Activated CD8-positive, alpha-beta T cell treated with anti-CD3 and anti-CD28 coated beads for 36 hours (primary cell): ENCODE data around the gene PCGF2. TPM values are rescaled to one million over a fixed set of nuclear protein-coding genes. Genes with fewer than 3 reads are reported as not detected.

ENCODE experiments used
- ATAC-seq: fragments of 200-7000 bp; cut with Tn5 transposase; one replicate; pipeline ENCODE4 v1.10.0; 2021; ENCODE audit warnings: mild to moderate bottlenecking, moderate library complexity
- CTCF ChIA-PET: fragments of 350-600 bp; sonication (Branson Sonifier 250); formaldehyde crosslinking; loops from one replicate; lab custom pipeline; 2021; ENCODE audit warnings: antibody characterized with exemption; lab: Charles Lee
- POLR2A ChIA-PET: fragments of 350-600 bp; sonication (Branson Sonifier 250); formaldehyde crosslinking; loops from one replicate; lab custom pipeline; 2021; ENCODE audit warnings: antibody characterized with exemption; lab: Charles Lee
- DNase-seq: peaks from one replicate; pipeline ENCODE4 v3.0.0-alpha.2; 2020
- H3K27ac Mint-ChIP-seq: one replicate; pipeline ENCODE4 v1.8.0; 2021; ENCODE audit warnings: mild to moderate bottlenecking, mixed read lengths
- H3K27me3 Mint-ChIP-seq: one replicate; pipeline ENCODE4 v1.8.0; 2021; ENCODE audit warnings: mixed read lengths
- H3K36me3 Mint-ChIP-seq: one replicate; pipeline ENCODE4 v1.8.0; 2021; ENCODE audit warnings: low read depth, mixed read lengths
- H3K4me1 Mint-ChIP-seq: one replicate; pipeline ENCODE4 v1.8.0; 2021; ENCODE audit warnings: low read depth, mixed read lengths
- H3K4me3 Mint-ChIP-seq: one replicate; pipeline ENCODE4 v1.8.0; 2021; ENCODE audit warnings: mild to moderate bottlenecking, moderate library complexity, mixed read lengths
- H3K9me3 Mint-ChIP-seq: one replicate; pipeline ENCODE4 v1.8.0; 2021; ENCODE audit warnings: mixed read lengths
- intact Hi-C: fragments of 100-400 bp; cut with micrococcal nuclease; formaldehyde crosslinking; loops from one replicate; pipeline ENCODE4 v1.10.0; 2022
- total RNA-seq, 2 experiments: library from RNA; stranded (reverse); gene quantifications; one replicate each; pipeline ENCODE4 v1.2.3, GENCODE V29; 2021
- TF ChIP-seq, protein P1 (sequence below): fragments of 200-600 bp; IDR thresholded peaks from one replicate; pipeline ENCODE4 v1.8.0; 2022; ENCODE audit warnings: antibody characterized with exemption, mild to moderate bottlenecking

PCGF2 gene
- total RNA-seq, 2 experiments from 2014 or later, result 0.50 to 1.2 TPM

DNA sequence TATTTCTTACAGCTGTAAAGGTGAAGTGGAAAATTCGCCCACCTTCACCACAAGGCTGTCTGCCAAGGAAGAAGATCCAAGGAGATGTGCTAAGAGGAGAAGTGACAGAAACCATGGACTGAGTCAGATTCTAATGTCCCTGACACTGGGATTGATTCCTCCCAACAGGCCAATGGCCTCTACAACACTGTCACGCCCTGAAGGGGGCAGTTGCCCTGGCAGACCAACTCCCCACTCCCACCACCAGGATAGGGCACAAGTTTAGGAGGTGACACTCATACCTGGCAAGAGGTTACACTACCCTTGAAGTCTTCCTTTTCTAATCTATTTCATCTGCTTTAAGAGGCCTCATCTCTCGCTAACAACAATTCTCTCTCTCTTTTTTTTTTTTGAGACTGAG, 35.1 kb upstream of the PCGF2 start:
- ChIA-PET CTCF (interaction anchor here (0.7 kb wide), 1 partner anchor 8 kb away, joined by 3 read pairs; no protein-coding TSS in a partner anchor), POLR2A (no interaction called here)
- no peak overlapping the region for H3K27ac Mint-ChIP-seq
- no peak overlapping the region for H3K4me3 Mint-ChIP-seq
- DNase-seq (no peak), ATAC-seq (no peak)
- intact Hi-C loops, result no loop called here
- no peaks in the 10 kb centered on the region for H3K27me3 Mint-ChIP-seq
- peaks cover 25% of the 10 kb centered on the region for H3K36me3 Mint-ChIP-seq
- TF ChIP-seq, protein P1, sequence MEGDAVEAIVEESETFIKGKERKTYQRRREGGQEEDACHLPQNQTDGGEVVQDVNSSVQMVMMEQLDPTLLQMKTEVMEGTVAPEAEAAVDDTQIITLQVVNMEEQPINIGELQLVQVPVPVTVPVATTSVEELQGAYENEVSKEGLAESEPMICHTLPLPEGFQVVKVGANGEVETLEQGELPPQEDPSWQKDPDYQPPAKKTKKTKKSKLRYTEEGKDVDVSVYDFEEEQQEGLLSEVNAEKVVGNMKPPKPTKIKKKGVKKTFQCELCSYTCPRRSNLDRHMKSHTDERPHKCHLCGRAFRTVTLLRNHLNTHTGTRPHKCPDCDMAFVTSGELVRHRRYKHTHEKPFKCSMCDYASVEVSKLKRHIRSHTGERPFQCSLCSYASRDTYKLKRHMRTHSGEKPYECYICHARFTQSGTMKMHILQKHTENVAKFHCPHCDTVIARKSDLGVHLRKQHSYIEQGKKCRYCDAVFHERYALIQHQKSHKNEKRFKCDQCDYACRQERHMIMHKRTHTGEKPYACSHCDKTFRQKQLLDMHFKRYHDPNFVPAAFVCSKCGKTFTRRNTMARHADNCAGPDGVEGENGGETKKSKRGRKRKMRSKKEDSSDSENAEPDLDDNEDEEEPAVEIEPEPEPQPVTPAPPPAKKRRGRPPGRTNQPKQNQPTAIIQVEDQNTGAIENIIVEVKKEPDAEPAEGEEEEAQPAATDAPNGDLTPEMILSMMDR, result no peak
- H3K9me3 Mint-ChIP-seq, result no peaks in the 10 kb centered on the region
- no peaks in the 10 kb centered on the region for H3K4me1 Mint-ChIP-seq

DNA sequence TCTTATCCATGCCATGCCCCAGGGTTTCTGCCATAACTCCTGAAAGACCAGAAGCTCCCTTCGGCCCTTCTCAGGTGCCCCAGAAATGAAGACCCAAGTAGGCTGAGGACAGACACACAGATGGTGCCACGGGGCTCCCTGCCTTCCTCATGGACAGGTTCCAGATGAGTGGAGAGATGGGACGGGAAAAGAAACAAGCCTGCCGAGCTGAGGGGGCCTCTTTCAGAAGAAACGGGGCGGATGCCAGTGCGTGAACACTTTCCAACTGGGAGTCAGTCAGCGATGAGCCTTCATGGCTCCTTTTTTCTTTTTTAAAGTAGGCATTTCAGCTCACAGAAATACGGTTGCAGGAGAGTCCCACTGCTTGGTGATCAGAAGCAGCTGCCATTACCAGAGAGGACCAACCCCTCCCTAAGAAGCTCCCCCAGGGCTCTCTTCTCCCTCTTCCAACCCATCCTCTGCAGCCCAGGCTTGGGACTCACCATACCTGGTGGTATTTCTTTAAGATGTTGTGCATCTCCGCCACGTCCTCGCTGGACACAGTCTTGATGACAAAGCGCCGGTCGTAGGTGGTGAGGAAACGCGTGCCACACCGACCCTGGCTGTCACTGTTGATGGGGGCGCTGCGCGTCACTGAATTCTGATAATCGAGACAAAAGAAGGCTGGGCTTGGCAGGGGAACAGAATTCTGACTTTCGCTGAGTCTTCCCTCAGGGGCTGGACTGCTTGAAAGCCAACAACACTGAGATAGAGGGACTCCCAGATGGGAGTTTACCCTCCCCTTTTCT, 32.0 kb upstream of the PCGF2 start:
- Mint-ChIP-seq H3K27me3 (no peaks in the 10 kb centered on the region), H3K4me3 (no peak overlapping the region), H3K9me3 (no peaks in the 10 kb centered on the region), H3K4me1 (no peaks in the 10 kb centered on the region), H3K27ac (no peak overlapping the region), H3K36me3 (peaks cover 28% of the 10 kb centered on the region)
- ChIA-PET CTCF (no interaction called here), POLR2A (interaction anchor here (0.9 to 1.6 kb wide), 3 partner anchors 8 to 18 kb away, joined by 3 to 5 read pairs (median 5); no protein-coding TSS in a partner anchor)
- intact Hi-C loops, result no loop called here
- TF ChIP-seq, protein P1, result no peak
- DNase-seq, result no peak
- ATAC-seq, result no peak

DNA sequence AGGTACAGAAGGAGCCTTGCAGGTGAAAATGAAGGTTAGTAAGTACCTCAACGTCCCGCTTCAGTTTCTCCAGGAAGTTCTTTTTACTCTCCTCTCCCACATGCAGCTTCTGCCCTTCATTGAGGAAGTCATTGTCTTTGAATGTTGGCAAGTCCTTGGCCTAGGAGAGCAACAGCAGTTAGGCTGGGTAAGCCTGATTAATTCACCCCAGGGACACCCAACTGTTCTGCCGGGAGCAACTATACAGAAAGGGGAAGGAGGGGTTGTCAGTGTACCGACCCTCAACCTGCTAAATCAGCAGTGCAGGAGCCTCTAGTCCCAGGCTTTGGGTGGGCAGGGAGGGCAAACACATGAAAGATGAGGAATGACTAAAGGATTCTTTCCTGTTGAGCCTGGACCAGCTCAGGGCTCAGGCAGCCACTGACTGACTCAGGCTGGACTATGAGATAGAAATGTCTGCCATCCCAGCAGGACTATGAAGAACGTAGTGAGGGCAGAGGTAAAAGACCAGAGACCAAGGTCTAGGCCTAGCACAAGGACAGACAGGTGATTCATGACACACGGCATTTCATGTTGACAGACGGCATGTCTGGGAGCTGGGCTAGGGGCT, 29.6 kb upstream of the PCGF2 start:
- H3K4me3 Mint-ChIP-seq, result no peak overlapping the region
- TF ChIP-seq, protein P1, result no peak
- POLR2A ChIA-PET, result no interaction called here
- CTCF ChIA-PET, result no interaction called here
- no peak for ATAC-seq
- no peaks in the 10 kb centered on the region for H3K9me3 Mint-ChIP-seq
- H3K27ac Mint-ChIP-seq, result no peak overlapping the region
- no peaks in the 10 kb centered on the region for H3K27me3 Mint-ChIP-seq
- intact Hi-C loops, result no loop called here
- peaks cover 31% of the 10 kb centered on the region for H3K36me3 Mint-ChIP-seq
- no peak for DNase-seq
- H3K4me1 Mint-ChIP-seq, result no peaks in the 10 kb centered on the region

DNA sequence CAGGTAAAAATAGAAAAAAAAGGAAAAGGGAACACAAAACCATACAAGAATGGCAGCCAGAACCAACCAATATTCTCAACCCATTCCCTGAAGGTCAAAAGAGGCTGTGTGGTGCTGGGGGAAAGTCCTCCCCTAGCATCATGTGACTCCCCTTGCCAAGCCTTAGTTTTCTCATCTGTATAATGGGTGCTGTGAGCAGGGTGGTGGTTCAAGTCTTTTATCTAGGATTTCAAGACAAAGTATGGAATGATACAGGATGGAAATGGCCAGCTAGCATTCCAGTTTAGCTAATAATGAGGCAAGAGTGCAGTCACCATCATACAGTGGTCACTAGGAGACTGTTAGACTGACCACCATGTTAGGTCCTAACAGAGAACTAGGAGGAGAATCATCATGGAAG, 25.1 kb upstream of the PCGF2 start:
- H3K4me1 Mint-ChIP-seq, result no peaks in the 10 kb centered on the region
- intact Hi-C loops, result no loop called here
- ChIA-PET POLR2A (no interaction called here), CTCF (no interaction called here)
- ATAC-seq (no peak), DNase-seq (no peak)
- H3K9me3 Mint-ChIP-seq, result no peaks in the 10 kb centered on the region
- H3K27ac Mint-ChIP-seq, result no peak overlapping the region
- no peak overlapping the region for H3K4me3 Mint-ChIP-seq
- H3K27me3 Mint-ChIP-seq, result no peaks in the 10 kb centered on the region
- peaks cover 30% of the 10 kb centered on the region for H3K36me3 Mint-ChIP-seq
- TF ChIP-seq, protein P1, result no peak

DNA sequence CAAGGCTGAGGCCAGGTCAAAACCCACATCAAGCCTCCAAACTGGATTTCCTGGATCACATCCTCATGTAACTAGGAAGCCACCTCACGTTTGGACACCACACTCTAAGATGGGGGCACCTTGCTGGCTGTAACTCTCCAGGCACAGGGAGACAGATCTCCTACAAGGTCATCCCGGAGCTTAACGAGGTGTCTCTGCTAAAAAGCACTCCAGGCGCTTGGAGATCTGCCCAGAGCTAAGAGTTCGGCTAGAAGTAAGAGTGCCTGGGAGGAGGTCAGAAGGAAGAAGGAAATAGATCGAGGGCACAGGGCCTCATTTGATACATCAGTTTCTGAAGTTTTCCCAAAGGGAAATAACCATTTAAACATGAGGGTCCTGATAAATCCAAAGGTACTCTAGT, 20.3 kb upstream of the PCGF2 start:
- no peaks in the 10 kb centered on the region for H3K27me3 Mint-ChIP-seq
- H3K36me3 Mint-ChIP-seq, result peaks cover 39% of the 10 kb centered on the region
- TF ChIP-seq, protein P1, result no peak
- H3K4me3 Mint-ChIP-seq, result no peak overlapping the region
- no peaks in the 10 kb centered on the region for H3K9me3 Mint-ChIP-seq
- DNase-seq (no peak), ATAC-seq (no peak)
- peak overlapping the region; percentile 36 for H3K27ac Mint-ChIP-seq
- CTCF ChIA-PET, result interaction anchor here (1.2 kb wide), 1 partner anchor 14 kb away, joined by 3 read pairs; no protein-coding TSS in a partner anchor
- POLR2A ChIA-PET, result interaction anchor here (1.4 to 1.7 kb wide), 2 partner anchors 11 to 47 kb away, joined by 4 to 5 read pairs; no protein-coding TSS in a partner anchor
- no peaks in the 10 kb centered on the region for H3K4me1 Mint-ChIP-seq
- intact Hi-C loops, result no loop called here
